ENCODE data around the gene MRPL38.

GRCh38 chr17:75850928-75851692 is 53.6 kb downstream of the MRPL38 start:
- TF ChIP-seq EZH2 (IDR thresholded peaks at IDR 0.05; ENCODE audit: insufficient read depth, low read length), result no peak
- TF ChIP-seq, protein P1, sequence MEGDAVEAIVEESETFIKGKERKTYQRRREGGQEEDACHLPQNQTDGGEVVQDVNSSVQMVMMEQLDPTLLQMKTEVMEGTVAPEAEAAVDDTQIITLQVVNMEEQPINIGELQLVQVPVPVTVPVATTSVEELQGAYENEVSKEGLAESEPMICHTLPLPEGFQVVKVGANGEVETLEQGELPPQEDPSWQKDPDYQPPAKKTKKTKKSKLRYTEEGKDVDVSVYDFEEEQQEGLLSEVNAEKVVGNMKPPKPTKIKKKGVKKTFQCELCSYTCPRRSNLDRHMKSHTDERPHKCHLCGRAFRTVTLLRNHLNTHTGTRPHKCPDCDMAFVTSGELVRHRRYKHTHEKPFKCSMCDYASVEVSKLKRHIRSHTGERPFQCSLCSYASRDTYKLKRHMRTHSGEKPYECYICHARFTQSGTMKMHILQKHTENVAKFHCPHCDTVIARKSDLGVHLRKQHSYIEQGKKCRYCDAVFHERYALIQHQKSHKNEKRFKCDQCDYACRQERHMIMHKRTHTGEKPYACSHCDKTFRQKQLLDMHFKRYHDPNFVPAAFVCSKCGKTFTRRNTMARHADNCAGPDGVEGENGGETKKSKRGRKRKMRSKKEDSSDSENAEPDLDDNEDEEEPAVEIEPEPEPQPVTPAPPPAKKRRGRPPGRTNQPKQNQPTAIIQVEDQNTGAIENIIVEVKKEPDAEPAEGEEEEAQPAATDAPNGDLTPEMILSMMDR (IDR thresholded peaks at IDR 0.05; ENCODE audit: insufficient read depth, low read depth, low read length), result no peak

All from astrocyte (in vitro differentiated cells and primary cell).